Measurements from ENCODE around the gene SLC39A8. TPM values are rescaled to one million over a fixed set of nuclear protein-coding genes. Genes with fewer than 3 reads are reported as not detected.

The SLC39A8 gene
- polyA plus RNA-seq (0.53 TPM in 1 of 2 replicates, not detected in the other), polyA minus RNA-seq (0.81 and 0.97 TPM in 2 replicates)

- no peaks in the 10 kb centered on the region for H3K79me2 ChIP-seq (replicated peaks; ENCODE audit: insufficient read depth, low read length)
- no peaks in the 10 kb centered on the region for H3K36me3 ChIP-seq (ENCODE audit: insufficient read depth, low read length)
- H3K27ac ChIP-seq (ENCODE audit: low read length): no peak within 1 kb of the TSS
- H3K4me2 ChIP-seq (ENCODE audit: low read length): peak within 1 kb of the TSS; percentile 69
- no peaks in the 10 kb centered on the region for H4K20me1 ChIP-seq (ENCODE audit: insufficient read depth)
- H3K9me2 ChIP-seq (ENCODE audit: insufficient read depth, low read length): no peaks in the 10 kb centered on the region
- peaks cover 38% of the 10 kb centered on the region for H3K27me3 ChIP-seq (ENCODE audit: insufficient read depth, low read depth, low read length)
- TF ChIP-seq CTCF (IDR thresholded peaks at IDR 0.05; ENCODE audit: poor library complexity, severe bottlenecking) (peak; percentile 67), RAD21 (conservative IDR thresholded peaks at IDR 0.05) (peak; percentile 38), POLR2AphosphoS5 (IDR thresholded peaks at IDR 0.05) (no peak), MXI1 (conservative IDR thresholded peaks at IDR 0.05; ENCODE audit: poor library complexity, severe bottlenecking) (peak; percentile 17), TAF1 (IDR thresholded peaks at IDR 0.05; ENCODE audit: low read depth) (no peak), EZH2 (IDR thresholded peaks at IDR 0.05; ENCODE audit: borderline replicate concordance, insufficient read depth, low read length, poor library complexity, severe bottlenecking) (no peak), EP300 (conservative IDR thresholded peaks at IDR 0.05; ENCODE audit: poor library complexity, severe bottlenecking) (no peak), SMC3 (conservative IDR thresholded peaks at IDR 0.05; ENCODE audit: poor library complexity) (peak; percentile 54)
- TF ChIP-seq, protein P1, sequence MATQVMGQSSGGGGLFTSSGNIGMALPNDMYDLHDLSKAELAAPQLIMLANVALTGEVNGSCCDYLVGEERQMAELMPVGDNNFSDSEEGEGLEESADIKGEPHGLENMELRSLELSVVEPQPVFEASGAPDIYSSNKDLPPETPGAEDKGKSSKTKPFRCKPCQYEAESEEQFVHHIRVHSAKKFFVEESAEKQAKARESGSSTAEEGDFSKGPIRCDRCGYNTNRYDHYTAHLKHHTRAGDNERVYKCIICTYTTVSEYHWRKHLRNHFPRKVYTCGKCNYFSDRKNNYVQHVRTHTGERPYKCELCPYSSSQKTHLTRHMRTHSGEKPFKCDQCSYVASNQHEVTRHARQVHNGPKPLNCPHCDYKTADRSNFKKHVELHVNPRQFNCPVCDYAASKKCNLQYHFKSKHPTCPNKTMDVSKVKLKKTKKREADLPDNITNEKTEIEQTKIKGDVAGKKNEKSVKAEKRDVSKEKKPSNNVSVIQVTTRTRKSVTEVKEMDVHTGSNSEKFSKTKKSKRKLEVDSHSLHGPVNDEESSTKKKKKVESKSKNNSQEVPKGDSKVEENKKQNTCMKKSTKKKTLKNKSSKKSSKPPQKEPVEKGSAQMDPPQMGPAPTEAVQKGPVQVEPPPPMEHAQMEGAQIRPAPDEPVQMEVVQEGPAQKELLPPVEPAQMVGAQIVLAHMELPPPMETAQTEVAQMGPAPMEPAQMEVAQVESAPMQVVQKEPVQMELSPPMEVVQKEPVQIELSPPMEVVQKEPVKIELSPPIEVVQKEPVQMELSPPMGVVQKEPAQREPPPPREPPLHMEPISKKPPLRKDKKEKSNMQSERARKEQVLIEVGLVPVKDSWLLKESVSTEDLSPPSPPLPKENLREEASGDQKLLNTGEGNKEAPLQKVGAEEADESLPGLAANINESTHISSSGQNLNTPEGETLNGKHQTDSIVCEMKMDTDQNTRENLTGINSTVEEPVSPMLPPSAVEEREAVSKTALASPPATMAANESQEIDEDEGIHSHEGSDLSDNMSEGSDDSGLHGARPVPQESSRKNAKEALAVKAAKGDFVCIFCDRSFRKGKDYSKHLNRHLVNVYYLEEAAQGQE (IDR thresholded peaks at IDR 0.05; ENCODE audit: borderline replicate concordance): no peak
- peak within 1 kb of the TSS; percentile 77 for H3K4me3 ChIP-seq (ENCODE audit: low read length)
- H2AFZ ChIP-seq (ENCODE audit: low read depth, low read length): peak within 1 kb of the TSS; percentile 34
- no peaks in the 10 kb centered on the region for H3F3A ChIP-seq (ENCODE audit: insufficient read depth, low read length, poor library complexity, severe bottlenecking)
- H3K9me3 ChIP-seq (ENCODE audit: low read length): no peaks in the 10 kb centered on the region
- H3K9ac ChIP-seq (ENCODE audit: low read length): peak within 1 kb of the TSS; percentile 53
Observed at GRCh38 chr4:102344954-102345794, at the start of gene SLC39A8. Gene SLC39A8, minus strand, starts transcription at chr4:102345482. Its CDS starts 820 bp downstream, at chr4:102344662.

GRCh38 chr4:102392033-102392744, 46.9 kb upstream of the SLC39A8 start:
- no peak overlapping the region for H3K27ac ChIP-seq (ENCODE audit: low read length)
- no peaks in the 10 kb centered on the region for H4K20me1 ChIP-seq (ENCODE audit: insufficient read depth)
- no peak overlapping the region for H3K4me2 ChIP-seq (ENCODE audit: low read length)
- H3K36me3 ChIP-seq (ENCODE audit: insufficient read depth, low read length): no peaks in the 10 kb centered on the region
- H2AFZ ChIP-seq (ENCODE audit: low read depth, low read length): no peak overlapping the region
- H3K4me3 ChIP-seq (ENCODE audit: low read length): no peak overlapping the region
- no peaks in the 10 kb centered on the region for H3K79me2 ChIP-seq (replicated peaks; ENCODE audit: insufficient read depth, low read length)
- H3K9ac ChIP-seq (ENCODE audit: low read length): no peak overlapping the region
- H3K9me3 ChIP-seq (ENCODE audit: low read length): no peaks in the 10 kb centered on the region
- H3K27me3 ChIP-seq (ENCODE audit: insufficient read depth, low read depth, low read length): no peaks in the 10 kb centered on the region
- no peak for TF ChIP-seq TAF1 (IDR thresholded peaks at IDR 0.05; ENCODE audit: low read depth)
- TF ChIP-seq CTCF (IDR thresholded peaks at IDR 0.05; ENCODE audit: poor library complexity, severe bottlenecking): no peak
- TF ChIP-seq MXI1 (conservative IDR thresholded peaks at IDR 0.05; ENCODE audit: poor library complexity, severe bottlenecking): no peak
- TF ChIP-seq EZH2 (IDR thresholded peaks at IDR 0.05; ENCODE audit: borderline replicate concordance, insufficient read depth, low read length, poor library complexity, severe bottlenecking): no peak
- TF ChIP-seq POLR2AphosphoS5 (IDR thresholded peaks at IDR 0.05): no peak
- H3K9me2 ChIP-seq (ENCODE audit: insufficient read depth, low read length): no peaks in the 10 kb centered on the region
- no peaks in the 10 kb centered on the region for H3F3A ChIP-seq (ENCODE audit: insufficient read depth, low read length, poor library complexity, severe bottlenecking)

All from neural cell (in vitro differentiated cells).